KG1 (cell line): Measurements from ENCODE around the gene TLK1.
A peak's percentile ranks its signal among the peaks of the same experiment; 100 is the strongest.

Experiments
- DNase-seq: peaks from one replicate; lab custom pipeline; 2025; lab: John Stamatoyannopoulos, UW

TLK1 gene

DNA sequence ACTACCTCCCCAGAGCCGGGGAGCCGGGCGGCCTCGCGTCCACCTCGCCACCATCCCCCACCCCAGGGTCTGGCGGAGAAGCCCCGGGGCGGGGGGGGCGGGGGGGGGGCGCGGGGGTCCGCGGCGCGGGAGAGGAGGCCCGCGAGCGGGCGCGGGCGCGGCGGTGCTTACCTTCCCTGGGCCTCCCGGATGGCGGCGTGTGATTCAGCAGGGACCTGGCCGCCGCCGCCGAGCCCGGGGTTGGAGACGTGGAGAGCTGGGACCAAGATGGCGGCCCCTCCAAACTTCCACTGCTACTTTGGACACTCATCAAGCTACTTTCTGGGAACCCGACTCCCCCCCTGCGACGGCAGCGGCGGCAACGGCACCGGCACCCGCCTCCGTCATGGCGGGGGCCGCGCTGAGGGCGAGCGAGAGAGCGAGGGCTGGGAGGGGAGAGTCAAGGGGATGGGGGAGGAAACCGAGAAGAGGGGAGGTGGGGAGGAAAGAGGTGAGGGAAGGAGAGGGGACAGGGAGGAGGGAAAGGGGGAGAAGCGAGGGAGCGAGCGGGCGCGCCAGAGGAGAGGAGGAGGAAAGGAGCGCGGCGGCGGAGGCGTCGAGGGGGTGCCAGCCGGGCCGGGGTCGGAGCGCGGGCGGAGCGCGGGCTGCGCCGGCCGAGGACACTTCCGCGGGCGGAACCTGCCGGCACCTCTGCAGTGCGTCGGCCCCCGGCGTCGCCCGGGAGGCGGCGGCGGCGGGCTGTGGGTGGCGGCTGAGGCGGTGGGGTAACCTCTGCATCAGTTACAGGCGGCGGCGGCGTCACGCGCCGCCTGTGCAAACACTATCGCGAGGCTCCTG, at the start of gene TLK1:
TSS of gene TLK1 (minus strand) at position 775 of the 837 bp plus-strand sequence. CDS start at position 310, 465 bp downstream.
- peak; percentile 78 for DNase-seq

GRCh38 chr2:171210216-171210863, 49.6 kb upstream of the TLK1 start:
- no peak for DNase-seq

- DNase-seq = peak; percentile 41
Measured at GRCh38 chr2:171208657-171209056, 48.0 kb upstream of the TLK1 start.

- DNase-seq = no peak
Measured at GRCh38 chr2:171206422-171207115, 45.9 kb upstream of the TLK1 start.

DNA sequence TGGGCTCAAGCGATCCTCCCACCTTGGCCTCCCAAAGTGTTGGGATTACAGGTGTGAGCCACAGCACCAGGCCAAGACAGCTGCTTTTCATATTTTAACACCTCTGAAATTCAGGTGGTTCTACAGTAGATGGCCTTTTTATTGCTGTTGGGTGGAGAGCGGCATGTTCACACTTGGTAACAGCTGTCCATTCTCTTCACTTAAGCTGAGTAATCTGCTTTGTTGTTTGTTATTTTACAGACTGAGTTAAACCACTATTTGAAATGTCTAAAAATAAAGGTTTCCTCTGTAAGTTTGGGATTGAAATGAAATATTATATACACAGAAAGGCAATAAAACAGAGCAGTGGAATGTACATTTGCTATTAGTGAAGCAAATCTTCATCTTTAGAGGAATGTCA, 44.9 kb upstream of the TLK1 start:
- DNase-seq = no peak

DNA sequence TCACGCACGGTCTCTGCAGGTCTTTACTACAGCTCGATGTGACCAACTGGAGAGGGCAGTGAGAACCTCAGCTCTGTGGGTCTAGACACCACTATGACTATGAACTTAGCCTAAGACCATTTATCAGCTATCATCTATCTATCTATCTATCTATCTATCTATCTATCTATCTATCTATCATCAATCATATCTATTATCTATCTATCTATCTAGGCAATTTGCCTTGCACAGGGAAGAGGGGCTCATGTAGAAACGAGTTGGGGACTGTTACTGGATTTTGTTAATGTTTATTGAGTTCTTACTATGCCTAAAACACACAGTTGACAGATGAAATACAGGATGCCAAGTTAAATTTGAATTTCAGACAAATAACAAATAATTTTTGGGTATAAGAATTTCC, 41.1 kb upstream of the TLK1 start:
- DNase-seq = no peak

- no peak for DNase-seq
Measured at GRCh38 chr2:171201271-171201670, 40.6 kb upstream of the TLK1 start.

GRCh38 chr2:171200469-171200868, 39.8 kb upstream of the TLK1 start:
- DNase-seq = no peak

DNA sequence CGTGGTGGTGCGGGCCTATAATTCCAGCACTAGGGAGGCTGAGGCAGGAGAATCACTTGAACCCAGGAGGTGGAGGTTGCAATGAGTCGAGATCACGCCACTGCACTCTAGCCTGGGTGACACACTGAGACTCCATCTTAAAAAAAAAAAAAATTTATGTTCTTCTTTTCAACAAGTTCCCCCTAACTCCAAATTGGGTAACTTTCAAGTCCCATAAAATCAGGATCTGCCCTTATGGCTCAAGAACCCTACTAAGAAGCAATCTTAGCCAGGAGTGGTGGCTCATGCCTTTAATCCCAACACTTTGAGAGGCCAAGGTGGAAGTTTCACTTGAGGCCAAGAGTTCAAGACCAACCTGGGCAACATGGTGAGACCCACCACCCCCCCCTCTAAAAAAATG, 30.3 kb upstream of the TLK1 start:
- DNase-seq = no peak

DNA sequence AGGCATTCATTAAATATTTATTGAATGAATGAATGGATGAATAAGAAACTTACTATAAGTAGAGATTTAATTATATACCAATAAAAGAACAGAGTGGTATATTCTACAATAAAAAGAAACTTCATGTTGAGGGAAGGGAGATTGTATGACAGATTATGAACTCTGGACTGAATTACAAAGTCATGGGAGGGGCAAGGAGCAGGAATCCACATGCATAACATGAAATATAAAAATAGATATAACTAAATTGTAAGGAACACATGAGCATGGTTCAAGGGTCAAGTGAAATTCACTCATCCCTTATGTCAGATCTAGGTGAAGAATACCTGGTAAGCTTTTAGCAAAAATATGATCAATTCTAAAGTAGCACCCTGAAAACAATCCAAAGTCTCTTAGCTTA, 27.1 kb upstream of the TLK1 start:
- no peak for DNase-seq

GRCh38 chr2:171187177-171187576, 26.5 kb upstream of the TLK1 start:
- no peak for DNase-seq

DNA sequence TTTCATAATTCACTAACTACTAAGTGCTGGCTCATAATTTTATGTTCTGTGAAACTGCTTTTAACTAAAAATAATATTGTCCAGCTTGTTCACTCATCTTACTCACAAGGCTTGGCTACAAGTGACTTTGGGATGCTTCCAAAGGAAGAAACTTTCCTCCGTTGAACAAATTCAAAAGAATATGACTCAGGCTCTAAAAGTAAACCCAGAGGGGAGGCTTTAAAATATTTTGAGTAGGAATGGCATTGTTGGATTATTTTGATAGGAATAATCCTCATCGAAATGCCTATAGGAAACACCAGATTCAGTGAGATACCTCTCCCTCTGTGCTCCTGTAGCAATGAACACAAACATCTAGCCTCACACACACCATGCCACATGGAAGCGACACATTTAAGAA, 25.2 kb upstream of the TLK1 start:
- no peak for DNase-seq

DNA sequence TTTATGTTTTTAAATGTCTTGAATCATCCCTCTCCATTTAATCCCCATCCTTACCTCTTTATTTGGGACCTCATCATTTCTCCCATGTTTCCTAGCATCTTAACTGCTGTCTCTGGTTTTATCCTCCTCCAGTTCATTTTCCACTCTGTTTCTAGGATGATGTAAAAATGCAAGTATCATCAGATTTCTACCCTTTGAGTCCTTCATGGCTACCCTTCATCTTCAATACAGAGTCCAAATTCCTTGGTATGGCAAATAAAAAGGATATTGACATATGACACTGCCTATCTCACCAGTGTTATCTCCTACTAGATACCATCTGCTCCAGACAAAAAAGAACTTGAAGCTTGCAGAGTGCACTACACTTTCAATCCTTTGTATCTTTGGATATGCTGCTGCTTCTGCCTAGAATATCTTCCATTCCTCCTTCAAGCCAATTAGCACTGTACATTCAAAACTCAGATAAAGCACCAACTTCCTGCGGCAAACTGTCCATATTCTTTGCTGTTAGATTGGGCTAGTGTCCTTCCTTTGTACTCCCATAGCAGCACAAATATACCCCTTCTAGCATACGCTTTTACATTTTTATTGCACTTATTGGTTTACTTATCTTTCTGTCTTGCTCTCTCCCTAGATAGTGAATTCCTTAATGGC, 24.6 kb upstream of the TLK1 start:
- no peak for DNase-seq

- DNase-seq = no peak
Measured at GRCh38 chr2:171181064-171182049, 20.7 kb upstream of the TLK1 start.

GRCh38 chr2:171180229-171180930, 19.7 kb upstream of the TLK1 start:
- no peak for DNase-seq

GRCh38 chr2:171178993-171179392, 18.3 kb upstream of the TLK1 start:
- DNase-seq = no peak

DNA sequence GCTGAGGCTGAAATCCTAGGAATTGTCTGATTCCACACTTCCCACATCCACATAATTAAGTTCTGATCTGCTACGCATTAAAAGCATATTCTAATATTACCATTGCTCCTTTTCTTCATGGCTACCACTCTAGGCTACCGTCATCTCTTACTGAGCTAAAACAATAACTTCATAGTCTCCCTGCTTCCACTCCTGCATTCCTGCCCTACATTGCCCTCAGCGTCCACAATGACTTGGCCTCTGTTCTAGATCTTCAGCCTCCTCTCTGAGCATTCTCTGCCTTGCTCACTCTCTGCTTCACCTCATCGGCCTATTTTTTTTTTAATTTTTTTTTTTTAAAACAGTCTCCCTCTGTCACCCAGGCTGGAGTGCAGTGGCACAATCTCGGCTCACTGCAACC, 15.8 kb upstream of the TLK1 start:
- DNase-seq = no peak

- no peak for DNase-seq
Measured at GRCh38 chr2:171174075-171174474, 13.4 kb upstream of the TLK1 start.

GRCh38 chr2:171173087-171173486, 12.4 kb upstream of the TLK1 start:
- DNase-seq = no peak

DNA sequence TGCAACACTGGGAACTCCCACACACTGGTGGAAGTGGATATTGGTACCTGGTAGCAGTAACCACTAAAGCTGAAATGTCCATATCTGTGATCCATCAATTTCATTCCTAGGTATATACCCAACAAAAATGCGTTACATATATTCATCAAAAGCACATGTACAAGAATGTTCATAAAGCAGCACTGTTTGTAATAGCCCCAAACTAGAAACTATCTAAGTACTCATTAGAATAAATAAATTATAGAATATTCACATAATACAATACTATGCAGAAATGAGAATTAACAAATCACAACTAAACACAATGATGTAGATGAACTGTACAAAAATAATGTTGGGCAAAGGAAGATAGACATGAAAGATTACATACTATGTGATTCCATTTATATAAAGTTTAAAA, 11.1 kb upstream of the TLK1 start:
- no peak for DNase-seq

DNA sequence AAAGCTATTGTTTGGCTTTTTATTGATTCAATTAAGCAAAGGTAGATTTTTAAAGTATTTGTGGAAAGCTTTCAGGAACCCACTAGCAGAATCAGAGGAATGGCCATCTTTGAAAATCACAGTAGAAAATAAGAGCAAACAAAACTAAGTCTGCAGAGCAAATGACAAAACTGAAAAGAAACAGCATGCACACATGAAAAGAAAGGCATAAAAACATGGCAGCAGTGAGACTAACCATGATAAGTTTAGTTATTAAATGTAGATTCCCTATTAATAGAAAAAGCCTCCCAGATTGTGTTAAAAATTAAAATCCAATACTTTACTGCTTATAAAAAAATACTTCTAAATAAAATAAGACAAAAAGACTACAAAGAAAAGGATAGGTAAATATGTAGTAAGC, 9.1 kb upstream of the TLK1 start:
- no peak for DNase-seq
